ENCODE results near the gene MAGEB3. TPM values are rescaled to one million over a fixed set of nuclear protein-coding genes. Genes with fewer than 3 reads are reported as not detected.

MAGEB3 gene
- polyA plus RNA-seq, 1 experiment = not detected

- POLR2A ChIA-PET = no interaction called here
- H3K9me3 ChIP-seq (ENCODE audit: control insufficient read depth, insufficient read depth, low read length) = no peaks in the 10 kb centered on the region; the same call in 1 of the 2 replicates
- H3K27me3 ChIP-seq (ENCODE audit: control insufficient read depth, insufficient read depth, low read length) = no peaks in the 10 kb centered on the region
- no peak overlapping the region for H3K27ac ChIP-seq (ENCODE audit: low read depth, low read length)
- no peak overlapping the region for H3K4me3 ChIP-seq (ENCODE audit: low read depth, low read length)
- DNase-seq (ENCODE audit: low read depth, low spot score) = no peak
- CTCF ChIA-PET = no interaction called here
- TF ChIP-seq, protein P1, sequence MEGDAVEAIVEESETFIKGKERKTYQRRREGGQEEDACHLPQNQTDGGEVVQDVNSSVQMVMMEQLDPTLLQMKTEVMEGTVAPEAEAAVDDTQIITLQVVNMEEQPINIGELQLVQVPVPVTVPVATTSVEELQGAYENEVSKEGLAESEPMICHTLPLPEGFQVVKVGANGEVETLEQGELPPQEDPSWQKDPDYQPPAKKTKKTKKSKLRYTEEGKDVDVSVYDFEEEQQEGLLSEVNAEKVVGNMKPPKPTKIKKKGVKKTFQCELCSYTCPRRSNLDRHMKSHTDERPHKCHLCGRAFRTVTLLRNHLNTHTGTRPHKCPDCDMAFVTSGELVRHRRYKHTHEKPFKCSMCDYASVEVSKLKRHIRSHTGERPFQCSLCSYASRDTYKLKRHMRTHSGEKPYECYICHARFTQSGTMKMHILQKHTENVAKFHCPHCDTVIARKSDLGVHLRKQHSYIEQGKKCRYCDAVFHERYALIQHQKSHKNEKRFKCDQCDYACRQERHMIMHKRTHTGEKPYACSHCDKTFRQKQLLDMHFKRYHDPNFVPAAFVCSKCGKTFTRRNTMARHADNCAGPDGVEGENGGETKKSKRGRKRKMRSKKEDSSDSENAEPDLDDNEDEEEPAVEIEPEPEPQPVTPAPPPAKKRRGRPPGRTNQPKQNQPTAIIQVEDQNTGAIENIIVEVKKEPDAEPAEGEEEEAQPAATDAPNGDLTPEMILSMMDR (IDR thresholded peaks at IDR 0.05; ENCODE audit: low read depth, low read length) = no peak
Observed at GRCh38 chrX:30248854-30249253, 18.4 kb downstream of the MAGEB3 start.

GRCh38 chrX:30253257-30253656 is 22.8 kb downstream of the MAGEB3 start:
- no peak for DNase-seq (ENCODE audit: low read depth, low spot score)
- POLR2A ChIA-PET = no interaction called here
- CTCF ChIA-PET = no interaction called here
- TF ChIP-seq, protein P1 (IDR thresholded peaks at IDR 0.05; ENCODE audit: low read depth, low read length) = no peak
- no peaks in the 10 kb centered on the region for H3K9me3 ChIP-seq (ENCODE audit: control insufficient read depth, insufficient read depth, low read length)
- H3K4me3 ChIP-seq (ENCODE audit: low read depth, low read length) = no peak overlapping the region
- H3K27ac ChIP-seq (ENCODE audit: low read depth, low read length) = no peak overlapping the region
- no peaks in the 10 kb centered on the region for H3K27me3 ChIP-seq (ENCODE audit: control insufficient read depth, insufficient read depth, low read length)

GRCh38 chrX:30259927-30260326 is 29.5 kb downstream of the MAGEB3 start:
- Histone ChIP-seq H3K9me3 (ENCODE audit: control insufficient read depth, insufficient read depth, low read length) (no peaks in the 10 kb centered on the region), H3K27me3 (ENCODE audit: control insufficient read depth, insufficient read depth, low read length) (no peaks in the 10 kb centered on the region), H3K27ac (ENCODE audit: low read depth, low read length) (no peak overlapping the region), H3K4me3 (ENCODE audit: low read depth, low read length) (no peak overlapping the region)
- TF ChIP-seq, protein P1 (IDR thresholded peaks at IDR 0.05; ENCODE audit: low read depth, low read length) = no peak
- no peak for DNase-seq (ENCODE audit: low read depth, low spot score)
- CTCF ChIA-PET = no interaction called here
- POLR2A ChIA-PET = no interaction called here

GRCh38 chrX:30261012-30261411 is 30.6 kb downstream of the MAGEB3 start:
- no peak overlapping the region for H3K27ac ChIP-seq (ENCODE audit: low read depth, low read length)
- no peak overlapping the region for H3K4me3 ChIP-seq (ENCODE audit: low read depth, low read length)
- POLR2A ChIA-PET = no interaction called here
- TF ChIP-seq, protein P1 (IDR thresholded peaks at IDR 0.05; ENCODE audit: low read depth, low read length) = no peak
- CTCF ChIA-PET = no interaction called here
- no peaks in the 10 kb centered on the region for H3K9me3 ChIP-seq (ENCODE audit: control insufficient read depth, insufficient read depth, low read length)
- DNase-seq (ENCODE audit: low read depth, low spot score) = no peak
- no peaks in the 10 kb centered on the region for H3K27me3 ChIP-seq (ENCODE audit: control insufficient read depth, insufficient read depth, low read length)

DNA sequence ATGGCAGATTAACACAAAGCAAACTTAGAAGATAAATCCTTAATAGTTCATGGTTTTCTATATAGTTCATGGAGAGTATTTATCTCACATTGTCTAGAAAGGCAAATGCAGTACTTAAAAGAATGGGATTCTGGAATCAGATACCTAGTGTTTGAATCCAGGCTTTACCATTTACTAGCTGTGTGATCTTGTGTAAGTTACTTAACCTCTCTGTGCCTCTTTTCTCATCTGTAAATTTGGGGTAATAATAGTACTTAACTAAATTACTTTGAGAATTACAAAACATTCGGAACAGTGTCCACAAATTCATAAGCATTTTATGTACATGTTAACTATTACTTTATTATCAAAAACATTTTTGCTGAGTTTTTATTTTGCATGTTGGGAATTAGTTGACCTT is 32.3 kb downstream of the MAGEB3 start:
- Histone ChIP-seq H3K4me3 (ENCODE audit: low read depth, low read length) (no peak overlapping the region), H3K9me3 (ENCODE audit: control insufficient read depth, insufficient read depth, low read length) (no peaks in the 10 kb centered on the region), H3K27ac (ENCODE audit: low read depth, low read length) (no peak overlapping the region), H3K27me3 (ENCODE audit: control insufficient read depth, insufficient read depth, low read length) (no peaks in the 10 kb centered on the region)
- TF ChIP-seq, protein P1 (IDR thresholded peaks at IDR 0.05; ENCODE audit: low read depth, low read length) = no peak
- DNase-seq (ENCODE audit: low read depth, low spot score) = no peak
- ChIA-PET CTCF (no interaction called here), POLR2A (no interaction called here)

All from AG04450 (cell line).